GM18502 (cell line): Measurements from ENCODE around the gene CHAD.

Source experiments
- ATAC-seq: cut with Tn5 transposase; IDR thresholded peaks from one replicate; pipeline ENCODE4 v1.9.1; 2021; ENCODE audit warnings: mild to moderate bottlenecking; ENCODE audit not compliant: unreplicated experiment, poor library complexity

The CHAD gene

GRCh38 chr17:50495918-50496317 is 27.2 kb upstream of the CHAD start:
- ATAC-seq, result no peak

GRCh38 chr17:50495217-50495823 is 26.6 kb upstream of the CHAD start:
- ATAC-seq, result no peak

GRCh38 chr17:50493744-50494143 is 25.1 kb upstream of the CHAD start:
- ATAC-seq, result no peak

GRCh38 chr17:50492214-50492613 is 23.5 kb upstream of the CHAD start:
- ATAC-seq, result no peak

GRCh38 chr17:50491505-50491904 is 22.8 kb upstream of the CHAD start:
- no peak for ATAC-seq

- no peak for ATAC-seq
Measured at GRCh38 chr17:50488880-50489279, 20.2 kb upstream of the CHAD start.

- no peak for ATAC-seq
Measured at GRCh38 chr17:50487213-50488096, 18.8 kb upstream of the CHAD start.

- ATAC-seq, result no peak
Measured at GRCh38 chr17:50484386-50485155, 15.9 kb upstream of the CHAD start.

- no peak for ATAC-seq
Measured at GRCh38 chr17:50483266-50483665, 14.6 kb upstream of the CHAD start.

- peak; percentile 38 for ATAC-seq
Measured at GRCh38 chr17:50482516-50482915, 13.8 kb upstream of the CHAD start.

- no peak for ATAC-seq
Measured at GRCh38 chr17:50482110-50482509, 13.4 kb upstream of the CHAD start.

- ATAC-seq, result no peak
Measured at GRCh38 chr17:50481648-50482047, 13.0 kb upstream of the CHAD start.

- no peak for ATAC-seq
Measured at GRCh38 chr17:50480854-50481490, 12.3 kb upstream of the CHAD start.

- ATAC-seq, result no peak
Measured at GRCh38 chr17:50480142-50480764, 11.6 kb upstream of the CHAD start.

- ATAC-seq, result no peak
Measured at GRCh38 chr17:50479522-50480141, 11.0 kb upstream of the CHAD start.

- peak; percentile 90 for ATAC-seq
Measured at GRCh38 chr17:50478391-50479381, 10.0 kb upstream of the CHAD start, which contains the start of gene RSAD1. RSAD1 (plus strand) TSS chr17:50478860; CDS start chr17:50478885, 25 bp downstream.

GRCh38 chr17:50477976-50478375 is 9.3 kb upstream of the CHAD start:
- ATAC-seq, result no peak

- ATAC-seq, result no peak
Measured at GRCh38 chr17:50476545-50477315, 8.1 kb upstream of the CHAD start.
